ENCODE data around the gene PIGW. TPM values are rescaled to one million over a fixed set of nuclear protein-coding genes. Genes with fewer than 3 reads are reported as not detected.

The PIGW gene
- total RNA-seq, 1 experiment from 2014 or later: 9.8 TPM

GRCh38 chr17:36525113-36525512 is 9.7 kb upstream of the PIGW start:
- POLR2A ChIA-PET: interaction anchor here (1.2 to 3.7 kb wide), 2 partner anchors 9 to 10 kb away, joined by 7 to 10 read pairs; partner anchors contain the start of genes MYO19 and PIGW
- intact Hi-C loops (cut with micrococcal nuclease): no loop called here
- no peak for TF ChIP-seq CTCF (IDR thresholded peaks at IDR 0.05; ENCODE audit: unreplicated experiment)
- Mint-ChIP-seq H3K27ac (ENCODE audit: low read depth, unreplicated experiment) (no peak overlapping the region), H3K36me3 (ENCODE audit: insufficient read depth, unreplicated experiment) (peaks cover 63% of the 10 kb centered on the region), H3K4me1 (ENCODE audit: insufficient read depth, unreplicated experiment) (peaks cover 11% of the 10 kb centered on the region), H3K27me3 (ENCODE audit: insufficient read depth, unreplicated experiment) (no peaks in the 10 kb centered on the region), H3K4me3 (ENCODE audit: unreplicated experiment) (no peak overlapping the region), H3K9me3 (ENCODE audit: unreplicated experiment) (no peaks in the 10 kb centered on the region)
- CTCF ChIA-PET: interaction anchor here (0.8 kb wide), 1 partner anchor 9 kb away, joined by 6 read pairs; the partner anchor contains the start of genes MYO19 and PIGW
- DNase-seq (ENCODE audit: unreplicated experiment): no peak
- no TSS peak for BruUV-seq (replicated peaks)

GRCh38 chr17:36525888-36526287 is 8.9 kb upstream of the PIGW start:
- Mint-ChIP-seq H3K36me3 (ENCODE audit: insufficient read depth, unreplicated experiment) (peaks cover 55% of the 10 kb centered on the region), H3K4me1 (ENCODE audit: insufficient read depth, unreplicated experiment) (peaks cover 11% of the 10 kb centered on the region), H3K9me3 (ENCODE audit: unreplicated experiment) (no peaks in the 10 kb centered on the region), H3K4me3 (ENCODE audit: unreplicated experiment) (no peak overlapping the region), H3K27ac (ENCODE audit: low read depth, unreplicated experiment) (peak overlapping the region; percentile 28), H3K27me3 (ENCODE audit: insufficient read depth, unreplicated experiment) (no peaks in the 10 kb centered on the region)
- TF ChIP-seq CTCF (IDR thresholded peaks at IDR 0.05; ENCODE audit: unreplicated experiment): no peak
- POLR2A ChIA-PET: interaction anchor here (3.7 kb wide), 1 partner anchor 10 kb away, joined by 10 read pairs; the partner anchor contains the start of genes MYO19 and PIGW
- intact Hi-C loops (cut with micrococcal nuclease): no loop called here
- DNase-seq (ENCODE audit: unreplicated experiment): no peak
- CTCF ChIA-PET: no interaction called here
- no TSS peak for BruUV-seq (replicated peaks)

- H3K9me3 Mint-ChIP-seq (ENCODE audit: unreplicated experiment): no peaks in the 10 kb centered on the region
Measured at GRCh38 chr17:36527621-36528250, 7.1 kb upstream of the PIGW start.

More at GRCh38 chr17:36527621-36528250, 7.1 kb upstream of the PIGW start:
- no peak overlapping the region for H3K4me3 Mint-ChIP-seq (ENCODE audit: unreplicated experiment)
- H3K4me1 Mint-ChIP-seq (ENCODE audit: insufficient read depth, unreplicated experiment): peaks cover 11% of the 10 kb centered on the region
- H3K36me3 Mint-ChIP-seq (ENCODE audit: insufficient read depth, unreplicated experiment): peaks cover 51% of the 10 kb centered on the region
- POLR2A ChIA-PET: interaction anchor here (0.5 to 1.0 kb wide), 2 partner anchors 18 to 311 kb away, joined by 3 to 4 read pairs; no protein-coding TSS in a partner anchor
- no peaks in the 10 kb centered on the region for H3K27me3 Mint-ChIP-seq (ENCODE audit: insufficient read depth, unreplicated experiment)
- intact Hi-C loops (cut with micrococcal nuclease): no loop called here
- BruUV-seq (replicated peaks): no TSS peak
- TF ChIP-seq CTCF (IDR thresholded peaks at IDR 0.05; ENCODE audit: unreplicated experiment): no peak
- no peak for DNase-seq (ENCODE audit: unreplicated experiment)
- H3K27ac Mint-ChIP-seq (ENCODE audit: low read depth, unreplicated experiment): no peak overlapping the region
- CTCF ChIA-PET: interaction anchor here (0.7 kb wide), 1 partner anchor 17 kb away, joined by 3 read pairs; no protein-coding TSS in a partner anchor

All from MCF 10A (cell line).